Breast epithelium (tissue), 4 donors: ENCODE results near the gene PNPLA4. TPM values are rescaled to one million over a fixed set of nuclear protein-coding genes. Genes with fewer than 3 reads are reported as not detected.

Experiments used
- DNase-seq, 2 donors: peaks; one replicate each; pipeline ENCODE4 v3.0.0-alpha.2; 2019; ENCODE audit warnings: low spot score in 2 of 2
- H3K27ac ChIP-seq, 2 donors: fragments of 200-600 bp; sonication (generic) in 1 of 2; one replicate each; pipeline ENCODE4 v1.5.1; 2016 to 2019; ENCODE audit warnings: mild to moderate bottlenecking in 1 of 2
- H3K27me3 ChIP-seq, 2 donors: fragments of 200-600 bp; sonication (generic) in 1 of 2; one replicate each; pipeline versions ENCODE4 v1.5.1 to v1.6.0; 2017 to 2019; ENCODE audit warnings: control low read depth in 1 of 2, mild to moderate bottlenecking in 1 of 2
- H3K36me3 ChIP-seq: fragments of 200-600 bp; one replicate; pipeline ENCODE4 v1.5.1; 2019
- H3K4me1 ChIP-seq, 2 donors: fragments of 200-600 bp; sonication (generic); one replicate each; pipeline ENCODE4 v1.5.1; 2016 to 2019; ENCODE audit warnings: control low read depth in 1 of 2
- H3K4me3 ChIP-seq, 3 donors: fragments of 200-600 bp; sonication (generic); 1 replicate in 2 of 3; 2 replicates in 1 of 3; pipeline ENCODE4 v1.5.1; 2016 to 2019; ENCODE audit warnings: mild to moderate bottlenecking in 3 of 3, moderate library complexity in 2 of 3
- H3K9me3 ChIP-seq, 2 donors: fragments of 200-600 bp; sonication (generic) in 1 of 2; one replicate each; pipeline ENCODE4 v1.5.1; 2016 to 2019; ENCODE audit warnings: control low read depth in 1 of 2
- CTCF ChIP-seq, 3 donors: fragments of 450-650 bp; IDR thresholded peaks; one replicate each; pipeline ENCODE4 v1.5.1; 2016 to 2017; ENCODE audit warnings: antibody characterized with exemption in 3 of 3, mild to moderate bottlenecking in 3 of 3, moderate library complexity in 3 of 3
- POLR2A ChIP-seq: fragments of 450-650 bp; IDR thresholded peaks from one replicate; pipeline ENCODE4 v1.6.1; 2016; ENCODE audit warnings: antibody characterized with exemption, mild to moderate bottlenecking, moderate library complexity
- POLR2AphosphoS5 ChIP-seq, 3 donors: sonication (generic); formaldehyde crosslinking; IDR thresholded peaks; one replicate each; pipeline ENCODE4 v1.6.1; 2017; ENCODE audit warnings: antibody characterized with exemption in 3 of 3
- intact Hi-C: fragments of 100-400 bp; cut with DNase I; formaldehyde crosslinking; loops from one replicate; pipeline ENCODE4 v1.15.1; 2023; ENCODE audit warnings: low total_unique reads
- total RNA-seq, 3 donors: library from RNA; depleted of rRNA; stranded (reverse); fragments of >200 nt; gene quantifications; one replicate each; pipeline ENCODE4 v1.1.0, GENCODE V29; 2016

The PNPLA4 gene
- total RNA-seq, 3 donors from 2014 or later: 9.5 to 22.4 (median 16.8) TPM

- Histone ChIP-seq H3K27ac (no peak overlapping the region), H3K4me3 (no peak overlapping the region), H3K27me3 (peaks cover 0 to 4% of the 10 kb centered on the region in 2 donors), H3K9me3 (peaks cover 6 to 11% of the 10 kb centered on the region in 2 donors), H3K36me3 (no peaks in the 10 kb centered on the region), H3K4me1 (no peaks in the 10 kb centered on the region)
- intact Hi-C loops: no loop called here
- TF ChIP-seq POLR2AphosphoS5 (IDR thresholded peaks at IDR 0.05) (no peak), CTCF (IDR thresholded peaks at IDR 0.05) (no peak), POLR2A (no peak)
- no peak for DNase-seq
These were observed 33.0 kb upstream of the PNPLA4 start for GRCh38 chrX:7960246-7960645.

GRCh38 chrX:7953446-7953845 lies 26.2 kb upstream of the PNPLA4 start:
- intact Hi-C loops: no loop called here
- H3K27me3 ChIP-seq: peaks cover 0 to 10% of the 10 kb centered on the region in 2 donors
- H3K36me3 ChIP-seq: no peaks in the 10 kb centered on the region
- peaks cover 6 to 11% of the 10 kb centered on the region in 2 donors for H3K9me3 ChIP-seq
- TF ChIP-seq POLR2AphosphoS5 (IDR thresholded peaks at IDR 0.05): no peak
- no peak for TF ChIP-seq POLR2A
- TF ChIP-seq CTCF (IDR thresholded peaks at IDR 0.05): no peak
- no peaks in the 10 kb centered on the region for H3K4me1 ChIP-seq
- H3K4me3 ChIP-seq: no peak overlapping the region
- DNase-seq: no peak
- no peak overlapping the region for H3K27ac ChIP-seq

- intact Hi-C loops: no loop called here
These were observed 23.7 kb upstream of the PNPLA4 start for GRCh38 chrX:7950865-7951264.

GRCh38 chrX:7948483-7948882 lies 21.3 kb upstream of the PNPLA4 start:
- Histone ChIP-seq H3K9me3 (no peaks in the 10 kb centered on the region), H3K36me3 (no peaks in the 10 kb centered on the region), H3K27me3 (no peaks in the 10 kb centered on the region), H3K4me1 (no peaks in the 10 kb centered on the region), H3K27ac (no peak overlapping the region), H3K4me3 (no peak overlapping the region)
- no peak for DNase-seq
- intact Hi-C loops: no loop called here
- TF ChIP-seq POLR2A: no peak
- no peak for TF ChIP-seq POLR2AphosphoS5 (IDR thresholded peaks at IDR 0.05)
- no peak for TF ChIP-seq CTCF (IDR thresholded peaks at IDR 0.05)

More at GRCh38 chrX:7950865-7951264, 23.7 kb upstream of the PNPLA4 start:
- no peak for DNase-seq
- Histone ChIP-seq H3K9me3 (no peaks in the 10 kb centered on the region), H3K4me1 (no peaks in the 10 kb centered on the region), H3K4me3 (no peak overlapping the region), H3K27ac (no peak overlapping the region), H3K27me3 (peaks cover 0 to 6% of the 10 kb centered on the region in 2 donors), H3K36me3 (no peaks in the 10 kb centered on the region)
- TF ChIP-seq CTCF (IDR thresholded peaks at IDR 0.05) (no peak), POLR2A (no peak), POLR2AphosphoS5 (IDR thresholded peaks at IDR 0.05) (no peak)

GRCh38 chrX:7946960-7947359 lies 19.7 kb upstream of the PNPLA4 start:
- no peak for DNase-seq

More at GRCh38 chrX:7946960-7947359, 19.7 kb upstream of the PNPLA4 start:
- H3K4me3 ChIP-seq: no peak overlapping the region
- H3K36me3 ChIP-seq: no peaks in the 10 kb centered on the region
- H3K4me1 ChIP-seq: no peaks in the 10 kb centered on the region
- no peaks in the 10 kb centered on the region for H3K9me3 ChIP-seq
- H3K27me3 ChIP-seq: no peaks in the 10 kb centered on the region
- no peak for TF ChIP-seq CTCF (IDR thresholded peaks at IDR 0.05)
- no peak for TF ChIP-seq POLR2A
- TF ChIP-seq POLR2AphosphoS5 (IDR thresholded peaks at IDR 0.05): no peak
- intact Hi-C loops: no loop called here
- H3K27ac ChIP-seq: no peak overlapping the region
